ENCODE results near the gene SPATA31E1. TPM values are rescaled to one million over a fixed set of nuclear protein-coding genes. Genes with fewer than 3 reads are reported as not detected.

The SPATA31E1 gene
- total RNA-seq, 2 experiments from 2014 or later: not detected

- H3K27ac Mint-ChIP-seq: no peak overlapping the region
- ChIA-PET POLR2A (no interaction called here), CTCF (no interaction called here)
- no peaks in the 10 kb centered on the region for H3K27me3 Mint-ChIP-seq
- H3K4me1 Mint-ChIP-seq (ENCODE audit: low read depth): no peaks in the 10 kb centered on the region
- intact Hi-C loops (cut with micrococcal nuclease): no loop called here
- no peak overlapping the region for H3K4me3 Mint-ChIP-seq
- DNase-seq: no peak
- no peaks in the 10 kb centered on the region for H3K9me3 Mint-ChIP-seq
- no peaks in the 10 kb centered on the region for H3K36me3 Mint-ChIP-seq (ENCODE audit: low read depth)
- no peak for TF ChIP-seq CTCF (IDR thresholded peaks at IDR 0.05)
- ATAC-seq: no peak
Measured at GRCh38 chr9:87868635-87869034, 14.0 kb upstream of the SPATA31E1 start.

- Mint-ChIP-seq H3K4me3 (no peak overlapping the region), H3K9me3 (no peaks in the 10 kb centered on the region), H3K4me1 (ENCODE audit: low read depth) (no peaks in the 10 kb centered on the region), H3K27me3 (no peaks in the 10 kb centered on the region), H3K36me3 (ENCODE audit: low read depth) (no peaks in the 10 kb centered on the region), H3K27ac (no peak overlapping the region)
- ChIA-PET POLR2A (no interaction called here), CTCF (no interaction called here)
- DNase-seq (no peak), ATAC-seq (no peak)
- intact Hi-C loops (cut with micrococcal nuclease): no loop called here
- no peak for TF ChIP-seq CTCF (IDR thresholded peaks at IDR 0.05)
Measured at GRCh38 chr9:87869082-87869481, 13.6 kb upstream of the SPATA31E1 start.

GRCh38 chr9:87871425-87872078 is 11.1 kb upstream of the SPATA31E1 start:
- Mint-ChIP-seq H3K4me1 (ENCODE audit: low read depth) (no peaks in the 10 kb centered on the region), H3K36me3 (ENCODE audit: low read depth) (no peaks in the 10 kb centered on the region), H3K9me3 (no peaks in the 10 kb centered on the region), H3K27ac (no peak overlapping the region), H3K27me3 (no peaks in the 10 kb centered on the region), H3K4me3 (no peak overlapping the region)
- DNase-seq: no peak
- ChIA-PET POLR2A (no interaction called here), CTCF (no interaction called here)
- ATAC-seq: no peak
- TF ChIP-seq CTCF (IDR thresholded peaks at IDR 0.05): no peak
- intact Hi-C loops (cut with micrococcal nuclease): no loop called here

- no peaks in the 10 kb centered on the region for H3K9me3 Mint-ChIP-seq
- no peak overlapping the region for H3K27ac Mint-ChIP-seq
- CTCF ChIA-PET: no interaction called here
- H3K4me1 Mint-ChIP-seq (ENCODE audit: low read depth): no peaks in the 10 kb centered on the region
- ATAC-seq: no peak
- no peak for DNase-seq
- H3K36me3 Mint-ChIP-seq (ENCODE audit: low read depth): no peaks in the 10 kb centered on the region
- intact Hi-C loops (cut with micrococcal nuclease): no loop called here
- no peak overlapping the region for H3K4me3 Mint-ChIP-seq
- H3K27me3 Mint-ChIP-seq: no peaks in the 10 kb centered on the region
- TF ChIP-seq CTCF (IDR thresholded peaks at IDR 0.05): no peak
- POLR2A ChIA-PET: no interaction called here
Measured at GRCh38 chr9:87872079-87872624, 10.5 kb upstream of the SPATA31E1 start.

- no peak overlapping the region for H3K4me3 Mint-ChIP-seq
- no peak overlapping the region for H3K27ac Mint-ChIP-seq
- ChIA-PET CTCF (no interaction called here), POLR2A (no interaction called here)
- no peak for TF ChIP-seq CTCF (IDR thresholded peaks at IDR 0.05)
- peaks cover 4% of the 10 kb centered on the region for H3K27me3 Mint-ChIP-seq
- H3K4me1 Mint-ChIP-seq (ENCODE audit: low read depth): no peaks in the 10 kb centered on the region
- no peak for DNase-seq
- no peaks in the 10 kb centered on the region for H3K9me3 Mint-ChIP-seq
- intact Hi-C loops (cut with micrococcal nuclease): no loop called here
- no peak for ATAC-seq
- no peaks in the 10 kb centered on the region for H3K36me3 Mint-ChIP-seq (ENCODE audit: low read depth)
Measured at GRCh38 chr9:87873607-87874303, 8.9 kb upstream of the SPATA31E1 start.
